ENCODE results near the gene ARHGEF11. TPM values are rescaled to one million over a fixed set of nuclear protein-coding genes. Genes with fewer than 3 reads are reported as not detected.

Gene ARHGEF11
- total RNA-seq, 2 donors from 2014 or later = 16.5 to 28.0 TPM

DNA sequence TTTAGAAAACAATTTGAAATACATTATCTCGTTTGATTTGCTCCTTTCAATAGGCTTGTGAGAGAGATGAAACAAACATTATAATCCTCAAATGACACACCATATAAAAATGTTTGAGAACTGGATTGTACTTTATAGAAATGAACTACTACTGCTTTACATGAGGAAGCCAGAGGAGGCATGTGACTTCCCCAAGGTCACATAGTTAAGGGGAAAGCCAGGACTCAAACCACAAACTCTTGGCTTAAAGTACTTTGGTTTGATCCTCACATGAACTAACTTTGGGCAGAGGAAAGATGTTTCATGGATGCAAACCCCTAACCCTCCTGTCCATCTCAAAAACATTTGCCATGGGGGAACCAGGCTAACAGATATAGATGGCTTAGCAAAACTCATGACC lies 4.7 kb downstream of the ARHGEF11 start:
- H3K27me3 Mint-ChIP-seq = peaks cover 68% of the 10 kb centered on the region
- no peaks in the 10 kb centered on the region for H3K9me3 ChIP-seq (ENCODE audit: control insufficient read depth, low read length, poor library complexity, severe bottlenecking)
- no peak overlapping the region for H3K4me3 Mint-ChIP-seq
- ATAC-seq (no peak), DNase-seq (no peak)
- peaks cover 2% of the 10 kb centered on the region for H3K36me3 Mint-ChIP-seq (ENCODE audit: low read depth)
- no peak overlapping the region for H3K27ac Mint-ChIP-seq
- peaks cover 11% of the 10 kb centered on the region for H3K4me1 Mint-ChIP-seq

DNA sequence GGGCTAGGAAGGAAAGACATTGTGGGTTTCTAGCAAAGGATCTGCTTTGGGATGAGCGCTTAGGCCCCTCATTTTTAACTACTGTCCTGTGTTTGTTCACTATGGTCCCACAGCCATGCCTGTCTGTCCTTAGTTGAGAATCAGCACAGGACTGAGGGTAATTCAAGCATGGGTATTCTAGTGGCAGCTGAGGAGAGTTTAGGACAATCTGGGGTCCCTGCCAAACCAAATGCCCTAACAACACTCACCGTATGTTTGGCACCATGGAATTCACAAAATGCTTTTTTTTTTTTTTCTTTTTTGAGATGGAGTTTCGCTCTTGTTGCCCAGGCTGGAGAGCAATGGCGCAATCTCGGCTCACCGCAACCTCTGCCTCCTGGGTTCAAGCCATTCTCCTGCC lies 10.4 kb downstream of the ARHGEF11 start:
- DNase-seq (no peak), ATAC-seq (no peak)
- no peaks in the 10 kb centered on the region for H3K9me3 ChIP-seq (ENCODE audit: control insufficient read depth, low read length, poor library complexity, severe bottlenecking)
- no peak overlapping the region for H3K4me3 Mint-ChIP-seq
- peaks cover 8% of the 10 kb centered on the region for H3K36me3 Mint-ChIP-seq (ENCODE audit: low read depth)
- no peak overlapping the region for H3K27ac Mint-ChIP-seq
- peaks cover 68% of the 10 kb centered on the region for H3K27me3 Mint-ChIP-seq
- no peaks in the 10 kb centered on the region for H3K4me1 Mint-ChIP-seq

GRCh38 chr1:157034137-157034800 lies 11.3 kb downstream of the ARHGEF11 start:
- DNase-seq (no peak), ATAC-seq (no peak)
- H3K4me1 Mint-ChIP-seq = no peaks in the 10 kb centered on the region
- H3K9me3 ChIP-seq (ENCODE audit: control insufficient read depth, low read length, poor library complexity, severe bottlenecking) = no peaks in the 10 kb centered on the region
- H3K36me3 Mint-ChIP-seq (ENCODE audit: low read depth) = peaks cover 8% of the 10 kb centered on the region
- H3K27me3 Mint-ChIP-seq = peaks cover 65% of the 10 kb centered on the region
- H3K27ac Mint-ChIP-seq = no peak overlapping the region
- no peak overlapping the region for H3K4me3 Mint-ChIP-seq

- peaks cover 8% of the 10 kb centered on the region for H3K36me3 Mint-ChIP-seq (ENCODE audit: low read depth)
- H3K4me3 Mint-ChIP-seq = no peak overlapping the region
- peaks cover 60% of the 10 kb centered on the region for H3K27me3 Mint-ChIP-seq
- H3K9me3 ChIP-seq (ENCODE audit: control insufficient read depth, low read length, poor library complexity, severe bottlenecking) = no peaks in the 10 kb centered on the region
- ATAC-seq (no peak), DNase-seq (no peak)
- peak overlapping the region; percentile 6 for H3K27ac Mint-ChIP-seq
- H3K4me1 Mint-ChIP-seq = no peaks in the 10 kb centered on the region
Observed at GRCh38 chr1:157033357-157033876, 12.1 kb downstream of the ARHGEF11 start.

DNA sequence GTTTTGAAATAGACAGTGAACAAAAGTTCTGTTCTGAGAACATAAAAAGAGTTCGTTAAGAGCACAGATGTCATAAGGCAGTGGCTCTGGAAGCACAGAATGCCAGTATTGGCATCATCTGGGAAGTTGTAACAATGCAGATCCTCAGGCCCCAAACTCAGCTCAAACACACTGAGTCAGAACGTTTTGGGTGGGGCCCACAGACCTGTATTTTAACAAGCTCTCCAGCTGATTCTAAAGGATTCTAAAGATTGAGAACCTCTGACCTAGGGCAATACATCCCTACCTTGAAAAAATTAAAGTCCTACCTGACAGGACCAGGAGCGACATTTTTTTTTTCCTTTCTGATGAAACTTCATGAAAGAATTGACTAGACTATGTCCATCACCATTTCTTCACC lies 13.2 kb downstream of the ARHGEF11 start:
- H3K36me3 Mint-ChIP-seq (ENCODE audit: low read depth) = peaks cover 8% of the 10 kb centered on the region
- no peaks in the 10 kb centered on the region for H3K4me1 Mint-ChIP-seq
- H3K27ac Mint-ChIP-seq = no peak overlapping the region
- H3K9me3 ChIP-seq (ENCODE audit: control insufficient read depth, low read length, poor library complexity, severe bottlenecking) = no peaks in the 10 kb centered on the region
- DNase-seq = no peak
- H3K27me3 Mint-ChIP-seq = peaks cover 60% of the 10 kb centered on the region
- ATAC-seq = no peak
- H3K4me3 Mint-ChIP-seq = no peak overlapping the region

DNA sequence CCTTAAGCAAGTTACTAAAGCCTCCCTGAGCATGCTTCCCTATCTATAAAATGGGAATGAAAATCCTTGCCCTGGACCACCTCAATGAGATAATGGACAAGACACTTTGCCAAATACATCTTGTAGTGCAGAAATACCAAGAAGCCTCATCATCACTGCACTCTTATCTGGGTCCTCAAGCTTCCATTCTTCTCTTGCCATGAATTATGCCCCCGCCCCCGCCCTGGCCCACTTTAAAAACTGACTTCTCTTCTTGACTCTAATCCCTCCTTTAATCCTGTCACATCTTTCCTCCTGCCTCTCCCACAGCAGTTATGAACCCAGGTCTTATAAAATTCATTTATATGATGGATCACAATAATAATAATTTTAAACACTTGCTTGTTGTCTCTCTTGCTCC lies 14.8 kb downstream of the ARHGEF11 start:
- no peaks in the 10 kb centered on the region for H3K9me3 ChIP-seq (ENCODE audit: control insufficient read depth, low read length, poor library complexity, severe bottlenecking)
- H3K36me3 Mint-ChIP-seq (ENCODE audit: low read depth) = peaks cover 6% of the 10 kb centered on the region
- ATAC-seq (no peak), DNase-seq (no peak)
- no peak overlapping the region for H3K27ac Mint-ChIP-seq
- no peak overlapping the region for H3K4me3 Mint-ChIP-seq
- H3K27me3 Mint-ChIP-seq = peaks cover 63% of the 10 kb centered on the region
- H3K4me1 Mint-ChIP-seq = no peaks in the 10 kb centered on the region

DNA sequence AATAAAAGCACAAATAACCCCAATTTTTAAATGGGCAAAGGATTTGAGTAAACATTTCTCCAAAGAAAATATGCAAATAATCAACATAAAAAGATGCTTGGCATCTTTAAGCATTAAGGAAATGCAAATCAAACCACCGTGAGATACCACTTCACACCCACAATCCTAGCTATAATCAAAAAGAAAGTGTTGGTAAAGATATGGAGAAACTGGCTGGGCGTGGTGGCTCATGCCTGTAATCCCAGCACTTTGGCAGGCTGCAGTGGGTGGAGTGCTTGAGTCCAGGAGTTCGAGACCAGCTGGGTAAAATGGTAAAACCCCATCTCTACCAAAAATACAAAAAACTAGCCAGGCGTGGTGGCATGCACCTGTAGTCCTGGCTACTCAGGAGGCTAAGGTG lies 16.9 kb downstream of the ARHGEF11 start:
- DNase-seq = no peak
- peaks cover 63% of the 10 kb centered on the region for H3K27me3 Mint-ChIP-seq

DNA sequence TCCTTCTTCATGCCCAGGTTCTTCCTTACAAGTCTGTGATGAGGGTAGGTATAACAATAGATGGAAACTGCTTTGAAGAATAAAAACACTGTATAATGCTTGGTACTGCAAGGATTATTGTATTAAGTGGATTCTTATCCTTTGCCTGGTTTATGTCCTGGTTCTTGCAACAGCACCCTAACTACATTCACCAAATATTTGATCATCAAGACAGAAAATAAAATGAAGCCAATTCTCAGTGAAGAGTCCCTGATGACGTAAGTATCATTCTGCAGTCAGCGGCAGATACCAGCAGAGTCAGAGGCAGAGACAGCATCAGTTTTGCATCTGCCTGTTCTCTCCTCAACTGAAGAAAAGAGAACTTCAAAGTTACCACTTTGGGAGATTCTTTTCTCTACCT lies 19.7 kb downstream of the ARHGEF11 start:
- H3K9me3 ChIP-seq (ENCODE audit: control insufficient read depth, low read length, poor library complexity, severe bottlenecking) = no peaks in the 10 kb centered on the region
- Mint-ChIP-seq H3K27ac (no peak overlapping the region), H3K36me3 (ENCODE audit: low read depth) (no peaks in the 10 kb centered on the region), H3K27me3 (peaks cover 40% of the 10 kb centered on the region), H3K4me3 (peak overlapping the region; percentile 32), H3K4me1 (no peaks in the 10 kb centered on the region)
- DNase-seq (no peak), ATAC-seq (no peak)

More for the DNA sequence above, 16.9 kb downstream of the ARHGEF11 start:
- no peak for ATAC-seq
- H3K9me3 ChIP-seq (ENCODE audit: control insufficient read depth, low read length, poor library complexity, severe bottlenecking) = no peaks in the 10 kb centered on the region
- Mint-ChIP-seq H3K27ac (no peak overlapping the region), H3K4me1 (no peaks in the 10 kb centered on the region), H3K36me3 (ENCODE audit: low read depth) (peaks cover 6% of the 10 kb centered on the region), H3K4me3 (no peak overlapping the region)

GRCh38 chr1:157025385-157025784 lies 20.2 kb downstream of the ARHGEF11 start:
- Mint-ChIP-seq H3K27me3 (peaks cover 38% of the 10 kb centered on the region), H3K36me3 (ENCODE audit: low read depth) (no peaks in the 10 kb centered on the region)
- ATAC-seq = no peak

GRCh38 chr1:157021688-157022087 lies 23.9 kb downstream of the ARHGEF11 start:
- Mint-ChIP-seq H3K27me3 (peaks cover 36% of the 10 kb centered on the region), H3K27ac (no peak overlapping the region), H3K36me3 (ENCODE audit: low read depth) (no peaks in the 10 kb centered on the region), H3K4me1 (no peaks in the 10 kb centered on the region), H3K4me3 (no peak overlapping the region)
- ATAC-seq (no peak), DNase-seq (no peak)
- H3K9me3 ChIP-seq (ENCODE audit: control insufficient read depth, low read length, poor library complexity, severe bottlenecking) = peaks cover 4% of the 10 kb centered on the region

More at GRCh38 chr1:157025385-157025784, 20.2 kb downstream of the ARHGEF11 start:
- no peak for DNase-seq
- H3K9me3 ChIP-seq (ENCODE audit: control insufficient read depth, low read length, poor library complexity, severe bottlenecking) = no peaks in the 10 kb centered on the region
- H3K4me3 Mint-ChIP-seq = no peak overlapping the region
- no peaks in the 10 kb centered on the region for H3K4me1 Mint-ChIP-seq
- H3K27ac Mint-ChIP-seq = no peak overlapping the region

GRCh38 chr1:157019457-157019856 lies 26.1 kb downstream of the ARHGEF11 start:
- Mint-ChIP-seq H3K4me3 (no peak overlapping the region), H3K36me3 (ENCODE audit: low read depth) (no peaks in the 10 kb centered on the region), H3K27me3 (peaks cover 17% of the 10 kb centered on the region), H3K27ac (no peak overlapping the region), H3K4me1 (no peaks in the 10 kb centered on the region)
- ATAC-seq (no peak), DNase-seq (no peak)
- H3K9me3 ChIP-seq (ENCODE audit: control insufficient read depth, low read length, poor library complexity, severe bottlenecking) = peaks cover 4% of the 10 kb centered on the region

DNA sequence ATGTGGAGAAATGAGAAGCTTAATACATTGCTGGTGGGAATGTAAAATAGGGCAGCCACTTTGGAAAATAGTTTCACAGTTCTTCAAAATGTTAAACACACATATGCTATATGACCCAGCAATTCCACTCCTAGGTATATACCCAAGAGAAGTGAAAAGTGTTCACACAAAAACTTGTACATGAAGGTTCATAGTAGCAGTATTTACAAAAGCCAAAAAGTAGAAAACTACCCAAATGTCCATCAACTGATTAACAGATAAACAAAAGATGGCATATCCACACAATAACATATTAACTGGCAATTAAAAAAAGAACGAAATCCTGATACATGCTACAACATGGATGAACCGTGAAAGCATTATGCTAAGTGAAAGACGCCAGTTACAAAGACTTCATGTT lies 33.7 kb downstream of the ARHGEF11 start:
- no peaks in the 10 kb centered on the region for H3K9me3 ChIP-seq (ENCODE audit: control insufficient read depth, low read length, poor library complexity, severe bottlenecking)
- Mint-ChIP-seq H3K27me3 (peaks cover 16% of the 10 kb centered on the region), H3K36me3 (ENCODE audit: low read depth) (peaks cover 4% of the 10 kb centered on the region), H3K4me1 (no peaks in the 10 kb centered on the region), H3K27ac (no peak overlapping the region), H3K4me3 (no peak overlapping the region)
- ATAC-seq = no peak
- DNase-seq = no peak

DNA sequence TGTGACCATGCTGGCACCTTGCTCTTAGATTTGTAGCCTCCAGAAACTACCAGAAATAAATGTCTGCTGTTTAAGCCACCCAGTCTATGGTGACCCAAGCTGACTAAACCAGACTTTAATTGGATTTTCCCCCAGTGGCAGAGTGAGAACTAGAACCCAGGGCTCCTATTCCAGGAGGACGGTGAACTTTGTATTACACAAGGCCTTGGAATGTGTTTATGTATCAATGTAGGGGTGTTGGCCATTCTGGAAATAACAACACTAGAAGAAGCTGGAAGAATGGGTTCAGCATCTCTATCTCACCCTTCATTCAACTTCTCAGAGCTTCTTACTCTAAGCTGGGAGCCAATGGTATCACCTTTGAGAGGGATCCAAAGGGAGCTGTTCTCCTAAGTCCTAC lies 37.0 kb downstream of the ARHGEF11 start:
- peaks cover 7% of the 10 kb centered on the region for H3K36me3 Mint-ChIP-seq (ENCODE audit: low read depth)
- H3K9me3 ChIP-seq (ENCODE audit: control insufficient read depth, low read length, poor library complexity, severe bottlenecking) = no peaks in the 10 kb centered on the region
- no peak overlapping the region for H3K4me3 Mint-ChIP-seq
- no peak for DNase-seq
- ATAC-seq = no peak
- H3K27me3 Mint-ChIP-seq = peaks cover 44% of the 10 kb centered on the region
- H3K4me1 Mint-ChIP-seq = no peaks in the 10 kb centered on the region
- H3K27ac Mint-ChIP-seq = no peak overlapping the region

GRCh38 chr1:157007306-157007705 lies 38.2 kb downstream of the ARHGEF11 start:
- Mint-ChIP-seq H3K36me3 (ENCODE audit: low read depth) (peaks cover 7% of the 10 kb centered on the region), H3K27me3 (peaks cover 51% of the 10 kb centered on the region), H3K4me3 (no peak overlapping the region), H3K4me1 (no peaks in the 10 kb centered on the region), H3K27ac (no peak overlapping the region)
- no peaks in the 10 kb centered on the region for H3K9me3 ChIP-seq (ENCODE audit: control insufficient read depth, low read length, poor library complexity, severe bottlenecking)
- DNase-seq (no peak), ATAC-seq (no peak)
